GM18505 (cell line): ENCODE measurements around the gene NSD1.
A peak's percentile ranks its signal among the peaks of the same experiment; 100 is the strongest.

Experiments
- ATAC-seq: cut with Tn5 transposase; IDR thresholded peaks from one replicate; pipeline ENCODE4 v1.9.1; 2021; ENCODE audit not compliant: unreplicated experiment
- POLR2A ChIP-seq: IDR thresholded peaks from 4 replicates; pipeline ENCODE4 v1.6.1; 2011; ENCODE audit warnings: borderline replicate concordance; ENCODE audit not compliant: insufficient read depth, insufficient read length; ENCODE audit errors: extremely low read depth

Gene NSD1

DNA sequence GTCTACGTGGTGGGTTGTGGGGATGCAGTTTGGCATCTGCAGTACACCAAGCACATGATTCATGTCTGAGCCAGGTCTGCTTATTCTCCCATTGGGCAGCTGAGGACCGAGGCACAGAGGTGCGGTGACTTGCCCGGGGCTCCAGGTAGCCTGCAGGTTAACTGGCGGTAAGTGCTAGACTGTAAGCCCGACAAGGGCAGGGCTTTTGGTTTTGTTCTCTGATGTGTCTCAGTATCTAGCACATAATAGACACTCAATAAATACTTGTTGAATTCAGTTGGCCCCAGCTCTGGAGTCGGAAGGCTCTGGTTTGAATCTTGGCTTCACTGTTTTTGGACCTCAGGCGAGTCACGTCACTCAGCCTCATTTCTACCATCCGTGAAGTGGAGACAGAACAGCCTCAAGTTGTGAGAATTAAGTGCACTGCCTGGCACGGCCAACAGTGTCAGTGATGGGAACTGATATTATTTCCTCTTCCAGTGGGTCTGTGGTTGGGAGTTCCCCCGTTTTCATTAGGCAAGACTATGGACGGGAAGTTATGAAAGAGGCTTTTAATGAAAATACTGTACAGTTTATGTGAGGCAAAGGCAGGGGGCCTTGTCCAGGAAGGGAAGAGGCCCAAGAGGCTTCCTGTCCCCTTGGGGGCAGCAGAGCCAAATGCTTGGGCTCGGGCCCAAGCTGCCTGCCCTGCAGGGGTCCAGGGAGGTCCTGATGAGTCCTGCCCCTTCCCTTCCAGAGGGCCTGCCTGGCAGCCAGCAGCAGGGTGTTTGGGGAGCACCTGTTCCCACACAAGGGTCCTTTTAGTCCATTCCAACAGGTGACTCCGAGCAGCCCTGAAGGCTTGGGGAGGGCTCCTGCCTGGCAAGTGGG lies 173.3 kb downstream of the NSD1 start:
- peak; percentile 33 for TF ChIP-seq POLR2A
- ATAC-seq = no peak

DNA sequence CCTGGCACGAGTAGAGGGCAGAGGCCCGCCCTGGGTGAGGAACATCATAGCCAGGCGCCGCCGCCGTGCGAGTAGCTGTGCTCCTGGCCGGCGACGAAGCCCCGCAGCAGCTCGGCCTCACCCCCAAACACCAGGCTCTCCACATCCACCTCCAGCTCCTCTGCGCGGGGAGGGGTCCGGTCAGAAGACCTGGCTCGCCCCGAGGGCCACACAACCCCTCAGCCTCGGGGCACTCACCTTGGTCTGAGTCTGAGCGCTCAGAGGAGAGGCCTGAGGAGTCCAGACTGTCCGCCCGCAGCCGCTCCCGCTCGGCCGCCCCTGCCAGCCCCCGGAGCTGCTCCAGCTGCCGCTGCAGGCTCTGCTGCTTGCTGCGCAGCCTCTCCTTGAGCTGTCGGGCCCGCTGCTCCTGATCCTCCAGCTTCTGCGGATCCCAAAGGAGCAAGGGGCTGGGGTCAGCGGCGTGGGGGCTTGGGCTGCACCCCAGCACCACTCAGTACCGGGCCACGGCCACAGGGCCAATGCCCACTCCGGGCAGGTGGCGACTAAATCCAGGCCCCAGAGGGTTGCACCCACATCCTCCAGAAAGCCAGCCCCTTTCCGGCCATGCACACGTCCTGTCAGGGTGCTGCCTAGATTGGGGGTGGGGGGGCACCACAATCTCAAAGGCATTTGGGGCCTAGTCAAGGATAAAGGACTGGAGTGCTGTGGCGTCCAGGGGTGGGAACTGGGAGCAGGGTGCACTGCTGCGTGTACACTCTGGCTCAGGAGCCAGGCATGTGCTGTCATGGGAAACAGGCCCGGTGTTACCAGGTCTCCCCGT lies 174.2 kb downstream of the NSD1 start:
- ATAC-seq = no peak
- peak; percentile 22 for TF ChIP-seq POLR2A

DNA sequence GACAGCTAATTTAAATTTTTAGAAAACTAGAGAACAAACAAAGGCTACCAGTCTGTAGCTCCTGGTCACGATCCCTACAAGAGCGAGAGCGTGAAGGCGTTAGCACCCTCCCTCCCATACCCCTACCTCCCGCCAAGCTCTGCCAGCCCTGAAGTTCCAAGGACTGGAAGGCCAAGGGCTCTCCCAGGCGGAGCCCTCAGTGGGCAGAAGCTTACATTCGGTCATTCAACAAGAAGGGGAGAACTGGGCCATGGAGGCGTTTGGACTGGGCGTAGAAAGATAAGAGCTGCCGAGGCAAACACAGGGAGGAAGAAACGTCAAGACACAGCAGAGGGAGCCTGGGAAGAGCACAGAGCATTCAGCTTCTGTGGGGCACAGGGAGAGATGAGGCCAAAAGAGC lies 175.2 kb downstream of the NSD1 start:
- TF ChIP-seq POLR2A = no peak
- ATAC-seq = no peak

DNA sequence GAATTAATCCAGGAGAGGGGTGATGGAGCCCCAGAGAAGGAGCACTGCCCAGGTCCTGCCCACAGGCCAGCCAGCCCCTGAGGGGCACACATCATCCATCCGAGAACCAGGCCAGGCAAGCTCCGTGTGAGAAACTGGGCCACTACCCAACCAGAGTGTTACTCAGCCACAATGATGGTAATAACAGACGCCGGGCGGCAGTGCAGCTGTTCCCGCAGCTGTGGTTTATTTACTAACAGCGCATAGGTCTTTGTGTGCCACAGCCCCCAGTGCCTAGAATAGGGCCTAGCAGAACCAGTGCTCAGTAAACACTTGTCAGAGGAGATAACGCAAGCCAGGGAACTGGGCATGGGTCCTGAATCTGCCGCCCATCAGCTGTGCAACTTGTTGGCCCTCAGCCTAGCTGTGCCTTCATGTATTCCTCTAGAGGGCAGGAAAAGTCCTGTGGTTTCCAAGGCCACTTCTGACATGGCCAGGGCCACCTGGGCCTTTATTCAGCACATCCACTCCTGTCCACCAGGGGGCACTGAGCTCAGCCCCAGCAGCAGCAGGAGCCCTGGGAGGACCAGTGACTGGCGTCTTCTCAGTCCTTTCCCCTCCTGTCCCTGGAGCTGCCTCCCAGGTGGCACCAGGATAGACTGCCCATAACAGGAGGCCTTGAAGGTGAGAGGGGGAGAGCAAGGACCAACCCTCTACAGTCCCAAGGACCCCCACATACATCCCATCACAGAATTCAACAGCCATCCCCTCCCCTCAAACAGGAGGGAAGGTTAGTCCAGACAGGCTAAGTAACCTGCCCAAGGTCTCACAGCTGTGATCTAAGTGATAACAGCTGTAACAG lies 176.0 kb downstream of the NSD1 start:
- no peak for ATAC-seq

DNA sequence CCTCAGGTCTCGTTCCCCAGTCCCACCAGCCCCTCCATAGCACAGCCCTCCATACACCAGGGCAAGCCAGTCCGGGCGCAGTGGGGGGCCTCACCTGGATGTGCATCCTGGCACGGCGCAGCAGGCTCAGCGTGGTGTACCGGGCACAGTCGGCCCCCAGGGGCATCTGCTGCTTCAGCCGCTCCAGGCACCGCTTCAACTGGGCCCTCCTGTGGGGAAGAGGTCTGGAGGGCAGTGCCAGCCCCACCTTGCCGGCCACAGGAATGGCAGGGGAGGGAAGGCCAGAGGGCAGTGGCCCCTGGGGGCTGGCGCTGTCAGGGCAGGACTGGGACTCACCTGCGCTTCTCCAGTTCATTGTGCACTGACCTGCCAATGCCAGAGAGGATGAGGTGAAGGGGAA lies 176.8 kb downstream of the NSD1 start:
- ATAC-seq = no peak
- TF ChIP-seq POLR2A = no peak

More for the DNA sequence above, 176.0 kb downstream of the NSD1 start:
- TF ChIP-seq POLR2A = no peak

DNA sequence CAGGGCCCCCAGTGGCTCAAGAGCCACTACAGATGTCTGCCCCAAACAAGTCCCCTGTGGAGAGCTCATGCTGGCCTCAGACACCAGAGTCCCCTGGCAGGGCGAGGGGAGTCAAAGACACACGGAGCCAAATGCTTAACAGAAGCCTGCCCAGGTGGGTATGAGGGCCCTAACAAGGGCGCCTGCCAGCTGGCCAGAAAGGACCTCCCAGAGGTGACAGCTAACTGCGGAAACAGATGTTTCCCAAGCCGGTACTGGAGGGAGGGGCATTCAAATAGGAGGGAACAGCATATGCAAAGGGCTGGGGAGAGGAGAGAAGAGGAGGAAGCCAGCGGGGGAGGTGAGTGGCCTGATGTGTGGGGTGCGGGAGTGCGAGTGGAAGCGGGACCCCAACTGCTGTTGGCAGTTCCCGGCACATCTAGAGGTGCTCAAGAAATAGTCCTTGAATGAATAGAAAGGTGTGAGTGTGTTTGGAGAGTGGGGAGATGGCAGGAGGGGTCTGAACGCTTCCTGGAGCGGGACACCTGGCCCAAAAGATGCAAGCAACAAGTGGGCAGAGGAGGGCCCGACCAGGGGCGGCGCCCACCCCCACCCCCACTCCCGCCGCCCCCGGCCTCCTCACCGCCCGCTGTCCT lies 177.3 kb downstream of the NSD1 start:
- TF ChIP-seq POLR2A = peak; percentile 46
- ATAC-seq = no peak

DNA sequence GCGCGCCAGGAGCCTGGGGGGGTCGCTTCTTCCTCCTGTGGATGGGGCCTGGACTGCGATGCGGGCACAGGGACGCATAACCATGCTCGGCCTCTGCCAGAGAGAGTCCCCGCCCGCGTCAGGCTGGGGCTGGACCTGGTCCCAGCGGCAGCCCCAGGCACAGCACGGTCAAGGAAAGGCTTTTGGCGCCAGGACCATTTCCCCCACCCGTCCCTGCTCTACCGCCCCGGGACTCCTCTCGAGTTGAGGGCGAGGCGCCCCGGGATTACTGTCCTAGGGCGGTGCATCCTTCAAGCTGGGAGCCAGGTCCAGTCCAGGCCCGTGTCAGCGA lies 177.8 kb downstream of the NSD1 start:
- no peak for ATAC-seq
- TF ChIP-seq POLR2A = peak; percentile 11

DNA sequence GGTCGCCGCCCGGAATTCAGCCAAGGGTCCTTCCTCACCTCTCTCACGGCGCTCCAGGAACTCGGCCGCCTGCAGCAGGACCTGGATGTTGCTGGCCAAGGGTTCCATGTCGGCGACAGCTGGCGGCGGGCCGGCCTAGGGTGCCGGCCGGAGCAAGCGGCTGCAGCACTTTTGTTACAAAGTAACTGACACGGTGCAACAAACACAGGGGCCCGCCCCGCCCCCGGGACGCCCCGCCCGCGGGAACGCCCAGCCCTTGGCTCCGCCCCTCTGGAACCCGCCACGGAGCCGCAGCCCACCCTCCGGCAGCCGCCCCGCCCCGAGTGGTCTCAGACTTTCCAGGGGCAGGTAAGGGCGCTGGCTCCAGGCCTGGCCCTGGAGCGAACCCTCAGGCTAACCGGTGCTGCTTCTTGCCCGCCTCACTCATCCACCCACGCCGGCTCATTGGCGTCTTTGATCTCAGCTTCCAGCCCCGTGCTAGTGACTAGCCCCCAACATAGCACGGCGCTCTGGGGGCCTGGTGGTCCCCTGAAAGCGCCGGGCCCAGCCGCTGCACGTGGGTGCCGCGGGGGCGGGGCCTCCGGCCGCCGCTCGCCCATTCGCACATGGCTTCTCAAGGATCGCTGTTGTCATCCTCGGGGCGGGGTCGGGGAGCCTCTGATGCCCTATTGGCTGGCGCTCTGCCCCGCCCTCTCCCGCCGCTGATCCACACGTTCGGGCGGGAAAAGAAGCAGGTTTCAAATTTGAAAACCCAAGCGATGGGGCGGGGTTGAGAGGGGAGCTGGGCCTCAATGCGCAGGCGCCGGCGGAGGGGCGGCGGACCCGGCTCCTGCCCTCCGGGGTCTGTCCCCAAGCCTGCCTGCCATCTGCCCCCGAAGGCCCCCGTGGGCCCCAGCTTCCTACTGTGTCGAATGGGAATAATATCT lies 178.4 kb downstream of the NSD1 start, which contains the start of gene MXD3:
MXD3 (minus strand) TSS at position 176 of the 926 bp plus-strand sequence; CDS start at position 108, 68 bp downstream.
- peak; percentile 69 for ATAC-seq

DNA sequence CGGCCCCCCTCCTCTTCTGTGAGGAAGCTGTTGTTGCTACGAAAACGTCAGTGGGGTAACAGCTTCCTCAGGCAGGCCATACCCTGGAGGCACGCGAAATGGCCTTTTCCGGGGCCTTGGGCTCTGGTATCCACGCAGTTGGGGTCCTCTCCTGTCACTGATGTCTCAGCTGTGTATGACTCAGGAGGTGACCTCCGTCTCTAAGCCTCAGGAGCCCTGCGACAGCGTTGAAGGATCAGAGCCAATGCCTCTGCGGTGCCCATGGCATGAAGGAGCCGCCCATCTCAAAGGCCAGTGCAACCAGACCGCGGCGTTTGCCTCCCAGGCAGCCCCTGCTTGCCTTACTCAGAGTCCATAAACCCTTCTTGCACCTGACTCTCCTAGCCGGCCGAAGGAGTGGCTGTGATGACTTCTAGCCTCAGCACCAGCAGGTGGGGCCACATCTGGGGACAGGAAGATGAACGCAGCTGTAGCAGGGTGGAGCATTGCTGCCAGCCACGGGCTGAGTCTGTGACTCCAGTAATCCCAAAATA lies 179.1 kb downstream of the NSD1 start:
- ATAC-seq = peak; percentile 24
- TF ChIP-seq POLR2A = no peak

More for the DNA sequence above, 178.4 kb downstream of the NSD1 start, which contains the start of gene MXD3:
- peak; percentile 56 for TF ChIP-seq POLR2A

DNA sequence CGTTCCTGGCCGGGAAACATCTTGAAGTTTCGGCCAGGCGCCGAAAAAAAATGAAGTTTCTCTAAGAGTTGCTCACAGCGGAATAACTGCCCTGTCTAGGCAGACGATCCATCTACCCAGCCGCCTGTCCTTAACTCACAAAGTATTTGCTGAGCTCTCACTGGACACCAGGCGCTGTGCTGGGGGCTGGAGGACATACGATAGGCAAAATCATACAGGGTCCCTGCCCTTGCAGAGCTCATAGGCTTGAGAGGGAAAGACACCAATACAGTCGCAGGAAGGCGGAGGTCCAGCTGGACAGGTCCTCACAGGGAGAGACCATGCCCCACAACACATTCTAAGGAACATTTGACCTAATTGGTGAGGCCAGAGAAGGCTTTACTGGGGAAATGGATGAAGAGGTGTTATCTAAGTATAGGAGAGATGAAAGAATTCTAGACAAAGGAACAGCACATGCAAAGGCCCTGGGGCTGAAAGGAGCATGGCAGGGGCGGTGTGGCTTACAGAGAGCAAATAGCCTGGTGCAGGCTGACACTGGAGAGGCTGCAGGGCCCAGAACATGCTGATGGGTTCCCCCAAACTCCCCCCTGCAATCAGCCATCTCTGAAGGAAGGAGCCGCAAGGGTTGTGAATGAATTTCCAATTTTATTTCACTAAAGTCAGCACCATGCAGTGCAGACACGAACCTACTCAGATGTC lies 180.1 kb downstream of the NSD1 start:
- TF ChIP-seq POLR2A = no peak

DNA sequence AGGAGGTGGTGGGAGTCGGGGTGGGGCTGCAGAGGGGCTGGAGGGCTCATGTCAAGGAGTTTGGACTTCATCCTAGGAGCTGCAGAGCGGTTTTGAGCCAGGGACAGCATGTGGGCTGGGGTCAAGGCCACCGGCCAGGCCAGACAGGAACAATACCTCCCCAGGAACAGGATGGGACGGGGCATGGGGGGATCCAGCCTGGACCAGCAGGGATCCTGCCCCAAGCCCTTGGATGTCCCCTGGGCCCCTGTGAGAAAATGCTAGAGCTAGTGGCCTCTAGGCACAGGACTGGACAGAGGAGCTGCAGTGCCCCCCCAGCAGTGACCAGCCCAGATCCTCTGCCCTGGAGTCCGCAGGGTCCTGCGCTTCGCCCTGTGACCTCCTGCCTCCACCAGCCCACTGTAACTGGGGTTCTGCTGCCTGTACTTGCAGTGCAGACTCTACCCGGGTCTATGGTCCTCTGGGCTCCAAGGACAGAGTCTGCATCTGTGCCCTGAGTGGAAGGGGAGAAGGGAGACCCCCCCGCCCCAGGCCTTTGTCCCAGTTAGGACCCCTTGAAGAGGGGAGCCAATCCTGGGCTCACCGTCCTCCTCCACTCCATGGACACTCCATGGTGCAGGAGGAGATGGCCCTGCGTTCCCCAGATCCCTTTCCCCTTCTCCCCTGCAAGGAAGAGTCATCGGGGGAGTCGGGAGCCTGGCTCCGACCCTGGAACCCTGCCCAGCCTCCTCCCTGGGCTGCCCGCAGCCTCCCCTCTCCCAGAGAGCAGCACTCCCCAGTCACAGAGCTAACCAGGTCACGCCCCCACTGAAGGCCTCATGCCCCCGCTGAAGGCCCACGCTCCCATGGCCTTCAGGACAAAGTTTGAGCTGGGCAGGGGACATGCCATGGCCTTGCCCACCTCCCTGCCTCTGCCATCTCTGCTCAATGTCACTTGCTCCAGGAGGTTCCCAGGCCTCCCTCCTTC lies 181.1 kb downstream of the NSD1 start:
- no peak for ATAC-seq
- TF ChIP-seq POLR2A = no peak

More for the DNA sequence above, 180.1 kb downstream of the NSD1 start:
- ATAC-seq = no peak
